ENCODE results near the gene MMEL1.

The MMEL1 gene

GRCh38 chr1:2624735-2625300, 8.0 kb downstream of the MMEL1 start:
- TF ChIP-seq FOXM1 (IDR thresholded peaks at IDR 0.05; ENCODE audit: borderline replicate concordance, low read depth) (no peak), ZBTB7A (IDR thresholded peaks at IDR 0.05; ENCODE audit: low read depth) (no peak), RAD21 (IDR thresholded peaks at IDR 0.05; ENCODE audit: low read depth) (no peak), MAX (IDR thresholded peaks at IDR 0.05) (no peak), USF1 (IDR thresholded peaks at IDR 0.05) (no peak), EP300 (IDR thresholded peaks at IDR 0.05; ENCODE audit: borderline replicate concordance) (no peak), NFIC (IDR thresholded peaks at IDR 0.05) (no peak), TEAD4 (IDR thresholded peaks at IDR 0.05) (no peak), EGR1 (IDR thresholded peaks at IDR 0.05) (no peak), REST (IDR thresholded peaks at IDR 0.05; ENCODE audit: low read depth) (no peak), TCF12 (IDR thresholded peaks at IDR 0.05; ENCODE audit: low read depth) (no peak), CREB1 (IDR thresholded peaks at IDR 0.05; ENCODE audit: low read depth) (no peak), YY1 (IDR thresholded peaks at IDR 0.05; ENCODE audit: low read depth) (no peak), CEBPB (IDR thresholded peaks at IDR 0.05) (no peak), TAF1 (IDR thresholded peaks at IDR 0.05; ENCODE audit: low read depth) (no peak)

GRCh38 chr1:2623571-2624337, 9.1 kb downstream of the MMEL1 start:
- TF ChIP-seq NFIC (IDR thresholded peaks at IDR 0.05) (no peak), TEAD4 (IDR thresholded peaks at IDR 0.05) (no peak), MAX (IDR thresholded peaks at IDR 0.05) (no peak), FOXM1 (IDR thresholded peaks at IDR 0.05; ENCODE audit: borderline replicate concordance, low read depth) (no peak), EP300 (IDR thresholded peaks at IDR 0.05; ENCODE audit: borderline replicate concordance) (no peak), CREB1 (IDR thresholded peaks at IDR 0.05; ENCODE audit: low read depth) (no peak), TAF1 (IDR thresholded peaks at IDR 0.05; ENCODE audit: low read depth) (no peak), EGR1 (IDR thresholded peaks at IDR 0.05) (no peak)

GRCh38 chr1:2617971-2618470, 14.8 kb downstream of the MMEL1 start:
- TF ChIP-seq EGR1 (IDR thresholded peaks at IDR 0.05) (no peak), TEAD4 (IDR thresholded peaks at IDR 0.05) (no peak), USF1 (IDR thresholded peaks at IDR 0.05) (no peak), TAF1 (IDR thresholded peaks at IDR 0.05; ENCODE audit: low read depth) (no peak), EP300 (IDR thresholded peaks at IDR 0.05; ENCODE audit: borderline replicate concordance) (no peak), REST (IDR thresholded peaks at IDR 0.05; ENCODE audit: low read depth) (no peak), MAX (IDR thresholded peaks at IDR 0.05) (no peak)

- TF ChIP-seq TCF12 (IDR thresholded peaks at IDR 0.05; ENCODE audit: low read depth) = no peak
- TF ChIP-seq ZBTB7A (IDR thresholded peaks at IDR 0.05; ENCODE audit: low read depth) = no peak
- TF ChIP-seq YY1 (IDR thresholded peaks at IDR 0.05; ENCODE audit: low read depth) = no peak
- TF ChIP-seq TEAD4 (IDR thresholded peaks at IDR 0.05) = no peak
- TF ChIP-seq TAF1 (IDR thresholded peaks at IDR 0.05; ENCODE audit: low read depth) = no peak
- no peak for TF ChIP-seq RAD21 (IDR thresholded peaks at IDR 0.05; ENCODE audit: low read depth)
Measured at GRCh38 chr1:2614145-2614544, 18.7 kb downstream of the MMEL1 start.

GRCh38 chr1:2612591-2613365, 20.0 kb downstream of the MMEL1 start:
- TF ChIP-seq CREB1 (IDR thresholded peaks at IDR 0.05; ENCODE audit: low read depth) (no peak), CEBPB (IDR thresholded peaks at IDR 0.05) (no peak), EGR1 (IDR thresholded peaks at IDR 0.05) (no peak), YY1 (IDR thresholded peaks at IDR 0.05; ENCODE audit: low read depth) (no peak), TCF12 (IDR thresholded peaks at IDR 0.05; ENCODE audit: low read depth) (no peak)
